Keratinocyte (primary cell): Measurements from ENCODE around the gene KCNQ2.

Experiments used
- EZH2 ChIP-seq: IDR thresholded peaks from one replicate; pipeline ENCODE4 v1.6.1; 2012; ENCODE audit warnings: inconsistent platforms, mild to moderate bottlenecking, low read length, moderate library complexity
- TF ChIP-seq, protein P1 (sequence below), 3 experiments: IDR thresholded peaks in 1 of 3; conservative IDR thresholded peaks in 1 of 3; optimal IDR thresholded peaks in 1 of 3; 2 replicates in 2 of 3; 3 replicates in 1 of 3; pipeline versions ENCODE3 to v1.5.1; 2011; ENCODE audit warnings: low read length in 3 of 3, mild to moderate bottlenecking in 3 of 3, moderate library complexity in 2 of 3, control low read depth in 1 of 3, inconsistent platforms in 1 of 3; ENCODE audit not compliant: insufficient read depth in 2 of 3; ENCODE audit errors: extremely low read depth in 1 of 3

GRCh38 chr20:63354636-63355350 lies 117.7 kb downstream of the KCNQ2 start:
- TF ChIP-seq, protein P1, sequence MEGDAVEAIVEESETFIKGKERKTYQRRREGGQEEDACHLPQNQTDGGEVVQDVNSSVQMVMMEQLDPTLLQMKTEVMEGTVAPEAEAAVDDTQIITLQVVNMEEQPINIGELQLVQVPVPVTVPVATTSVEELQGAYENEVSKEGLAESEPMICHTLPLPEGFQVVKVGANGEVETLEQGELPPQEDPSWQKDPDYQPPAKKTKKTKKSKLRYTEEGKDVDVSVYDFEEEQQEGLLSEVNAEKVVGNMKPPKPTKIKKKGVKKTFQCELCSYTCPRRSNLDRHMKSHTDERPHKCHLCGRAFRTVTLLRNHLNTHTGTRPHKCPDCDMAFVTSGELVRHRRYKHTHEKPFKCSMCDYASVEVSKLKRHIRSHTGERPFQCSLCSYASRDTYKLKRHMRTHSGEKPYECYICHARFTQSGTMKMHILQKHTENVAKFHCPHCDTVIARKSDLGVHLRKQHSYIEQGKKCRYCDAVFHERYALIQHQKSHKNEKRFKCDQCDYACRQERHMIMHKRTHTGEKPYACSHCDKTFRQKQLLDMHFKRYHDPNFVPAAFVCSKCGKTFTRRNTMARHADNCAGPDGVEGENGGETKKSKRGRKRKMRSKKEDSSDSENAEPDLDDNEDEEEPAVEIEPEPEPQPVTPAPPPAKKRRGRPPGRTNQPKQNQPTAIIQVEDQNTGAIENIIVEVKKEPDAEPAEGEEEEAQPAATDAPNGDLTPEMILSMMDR (optimal IDR thresholded peaks at IDR 0.05 in 1 of 3, IDR thresholded peaks at IDR 0.05 in 1 of 3, conservative IDR thresholded peaks at IDR 0.05 in 1 of 3; ENCODE audit: extremely low read depth in 1 of 3, insufficient read depth in 2 of 3, low read length in 3 of 3), result no peak
- no peak for TF ChIP-seq EZH2
